GM19438 (cell line): Measurements from ENCODE around the gene RFK.
"Not testable (repeated sequence)": the region's sequence is repeated elsewhere in the genome, so short reads cannot be mapped to it uniquely, and the experiment has no call there.

Source experiments
- ATAC-seq: cut with Tn5 transposase; IDR thresholded peaks from one replicate; pipeline ENCODE4 v1.9.1; 2021; ENCODE audit warnings: low read depth; ENCODE audit not compliant: unreplicated experiment

RFK gene

DNA sequence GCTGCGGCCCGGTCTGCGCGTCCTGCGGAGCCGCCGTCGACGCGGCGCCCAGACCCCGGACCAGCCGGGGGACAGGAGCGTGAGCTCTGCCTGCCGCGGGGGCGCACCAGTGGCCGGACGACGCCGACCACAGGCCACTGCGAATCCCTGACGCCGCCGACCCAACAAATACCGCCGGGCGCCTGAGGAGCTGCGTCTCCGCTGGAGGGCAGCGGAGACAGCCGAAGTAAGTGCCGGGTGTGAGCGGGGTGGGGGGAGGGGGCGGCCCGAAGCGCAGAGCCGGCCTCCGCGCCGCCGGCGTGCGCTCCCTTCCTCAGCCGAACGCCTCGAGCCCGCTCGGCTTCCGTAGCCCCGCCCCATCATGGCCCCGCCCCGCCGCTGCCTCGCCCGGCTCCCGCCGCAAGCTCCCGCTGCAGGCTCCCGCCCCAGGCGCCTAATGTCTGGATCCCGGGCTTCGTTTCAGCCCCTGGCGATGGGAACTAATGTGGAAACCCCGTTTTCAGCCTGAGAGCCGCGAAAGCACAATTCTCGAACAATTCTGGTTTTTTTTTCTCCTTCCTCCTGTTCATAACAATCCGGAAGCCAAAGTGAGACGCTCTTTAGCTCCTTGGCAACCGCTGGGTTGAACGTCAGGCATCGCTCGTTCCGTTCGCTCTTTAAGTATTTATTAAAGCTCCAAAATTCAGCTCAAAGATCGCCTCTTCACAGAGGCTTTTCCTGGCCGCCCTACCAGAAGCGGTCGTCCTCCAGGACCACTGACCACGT, at the start of gene RFK:
TSS of gene RFK (minus strand) at position 232 of the 765 bp plus-strand sequence. CDS start 255 bp downstream, outside the sequence.
- peak; percentile 65 for ATAC-seq

DNA sequence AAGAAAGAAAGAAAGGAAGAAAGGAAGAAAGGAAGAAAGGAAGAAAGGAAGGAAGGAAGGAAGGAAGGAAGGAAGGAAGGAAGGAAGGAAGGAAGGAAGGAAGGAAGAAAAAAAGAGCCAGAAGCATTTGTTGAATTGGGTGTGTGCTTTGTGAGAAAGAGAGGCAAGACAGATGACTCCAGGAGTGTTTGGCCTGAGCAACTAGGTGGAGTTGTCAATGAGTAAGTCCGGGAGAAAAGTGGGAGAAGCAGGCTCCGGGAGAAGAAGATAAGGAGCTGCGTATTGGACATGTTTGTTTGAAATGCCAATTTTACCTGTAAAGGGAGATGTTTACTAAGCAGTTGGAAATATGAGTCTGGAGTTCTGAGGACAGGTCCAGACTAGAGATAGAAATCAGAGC, 49.7 kb upstream of the RFK start:
- no peak for ATAC-seq

DNA sequence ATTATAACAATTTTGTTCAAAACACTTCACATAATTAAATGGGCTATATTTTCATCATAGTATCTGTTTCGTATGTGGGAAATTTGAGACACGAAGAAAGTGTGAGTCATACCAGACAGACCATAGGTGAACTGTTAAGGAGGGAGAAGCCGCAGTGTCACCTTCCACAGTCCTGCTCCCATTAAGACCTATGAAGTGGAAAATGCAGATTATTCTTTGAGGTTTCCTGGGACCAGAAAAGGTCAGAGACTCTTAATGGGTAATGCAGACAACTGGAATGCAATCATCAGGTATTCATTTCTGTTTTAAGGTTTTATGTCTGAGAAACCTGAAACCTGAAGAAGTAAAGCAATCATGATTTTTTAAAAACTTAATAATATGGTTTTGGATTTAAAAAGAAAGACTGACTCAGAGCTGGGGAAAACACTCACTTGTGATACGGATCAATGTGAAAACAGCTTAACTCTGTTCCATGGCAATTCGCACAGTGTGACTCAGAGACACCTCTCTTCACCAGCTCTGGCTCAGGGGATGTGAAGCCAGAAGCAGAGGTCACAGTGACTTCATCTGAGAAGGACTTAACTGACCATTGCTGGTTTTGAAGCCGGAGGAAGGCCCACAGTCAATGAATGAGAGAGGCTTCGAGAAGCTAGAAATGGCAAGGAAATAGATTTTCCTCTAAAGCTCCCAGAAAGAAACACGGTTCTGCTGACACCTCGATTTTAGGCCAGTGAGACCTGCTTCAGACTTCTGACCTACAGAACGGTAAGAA, 47.5 kb upstream of the RFK start:
- ATAC-seq: peak; percentile 55

DNA sequence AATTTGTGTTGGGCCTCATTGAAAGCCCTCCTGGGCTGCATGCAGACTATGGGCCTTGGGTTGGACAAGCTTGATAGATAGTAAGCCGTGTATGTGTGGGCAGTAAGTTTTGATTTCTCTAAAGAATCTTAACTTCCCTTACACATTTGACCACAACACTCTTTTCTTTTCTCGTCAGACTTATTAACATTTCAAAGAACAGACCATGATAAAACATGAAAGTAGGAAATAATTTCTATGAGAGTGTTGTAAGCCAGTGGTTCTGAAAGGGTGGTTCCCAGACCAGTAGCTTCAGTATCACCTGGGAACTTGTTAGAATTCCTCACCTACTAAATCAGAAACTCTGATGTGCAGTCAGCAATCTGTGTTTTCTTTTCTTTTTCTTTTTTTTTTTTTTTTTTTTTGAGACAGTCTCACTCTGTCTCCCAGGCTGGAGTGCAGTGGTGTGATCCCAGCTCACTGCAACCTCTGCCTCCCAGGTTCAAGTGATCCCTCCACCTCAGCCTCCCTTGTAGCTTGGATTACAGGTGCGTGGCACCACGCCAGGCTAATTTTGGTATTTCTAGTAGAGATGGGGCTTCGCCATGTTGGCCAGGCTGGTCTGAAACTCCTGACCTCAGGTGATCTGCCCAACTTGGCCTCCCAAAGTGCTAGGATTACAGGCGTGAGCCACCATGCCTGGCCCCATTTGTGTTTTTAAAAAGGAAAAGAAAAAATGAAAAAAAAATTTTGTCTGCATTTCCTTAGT, 44.8 kb upstream of the RFK start:
- peak; percentile 65 for ATAC-seq

DNA sequence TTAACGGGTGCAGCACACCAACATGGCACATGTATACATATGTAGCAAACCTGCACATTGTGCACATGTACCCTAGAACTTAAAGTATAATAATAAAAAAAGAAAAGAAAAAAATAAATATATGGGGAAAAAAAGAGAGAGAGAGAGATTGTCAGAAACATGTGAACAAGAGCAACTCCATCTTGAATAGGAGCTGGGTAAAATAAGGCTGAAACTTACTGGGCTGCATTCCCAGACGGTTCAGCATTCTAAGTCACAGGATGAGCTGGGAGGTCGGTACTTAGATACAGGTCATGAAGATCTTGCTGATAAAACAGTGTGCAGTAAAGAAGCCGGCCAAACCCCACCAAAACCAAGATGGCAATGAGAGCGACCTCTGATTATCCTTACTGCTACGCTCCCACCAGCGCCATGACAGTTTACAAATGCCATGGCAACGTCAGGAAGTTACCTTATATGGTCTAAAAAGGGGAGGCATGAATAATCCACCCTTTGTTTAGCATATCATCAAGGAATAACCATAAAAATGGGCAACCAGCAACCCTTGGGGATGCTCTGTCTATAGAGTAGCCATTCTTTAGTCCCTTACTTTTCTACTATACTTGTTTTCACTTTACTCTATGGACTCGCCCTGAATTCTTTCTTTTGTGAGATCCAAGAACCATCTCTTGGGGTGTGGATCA, 42.9 kb upstream of the RFK start:
- not testable (repeated sequence) for ATAC-seq

DNA sequence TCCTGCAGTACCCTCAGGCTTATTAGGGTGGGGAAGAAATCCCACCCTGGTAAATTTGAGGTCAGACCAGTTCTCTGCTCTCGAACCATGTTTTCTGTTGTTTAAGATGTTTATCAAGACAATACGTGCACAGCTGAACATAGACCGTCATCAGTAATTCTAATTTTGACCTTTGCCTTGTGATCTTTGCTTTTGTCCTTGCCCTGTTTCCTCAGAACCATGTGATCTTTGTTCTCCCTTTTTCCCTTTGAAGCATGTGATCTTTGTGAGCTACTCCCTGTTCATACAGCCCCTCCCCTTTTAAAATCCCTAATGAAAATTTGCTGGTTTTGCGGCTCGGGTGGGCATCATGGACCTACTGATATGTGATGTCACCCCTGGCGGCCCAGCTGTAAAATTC, 40.7 kb upstream of the RFK start:
- ATAC-seq: not testable (repeated sequence)

DNA sequence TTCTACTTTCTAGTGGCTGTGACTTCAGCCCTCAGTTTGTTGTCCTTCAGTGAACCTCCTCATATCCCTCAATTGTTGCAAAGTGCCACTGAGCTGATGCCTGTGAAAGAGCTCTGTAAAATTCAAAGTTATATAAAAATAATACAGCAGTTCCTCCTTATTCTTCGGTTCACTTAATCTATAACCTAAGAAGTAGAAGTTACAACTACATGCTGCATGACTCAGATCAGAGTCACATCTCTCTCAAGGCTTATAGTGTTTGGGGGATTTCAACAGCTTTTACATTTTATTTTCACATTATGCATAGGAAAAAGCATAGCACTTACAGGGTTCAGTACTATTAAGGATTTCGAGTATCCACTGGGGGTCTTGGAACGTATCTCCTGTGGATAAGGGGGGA, 39.6 kb upstream of the RFK start:
- ATAC-seq: no peak

DNA sequence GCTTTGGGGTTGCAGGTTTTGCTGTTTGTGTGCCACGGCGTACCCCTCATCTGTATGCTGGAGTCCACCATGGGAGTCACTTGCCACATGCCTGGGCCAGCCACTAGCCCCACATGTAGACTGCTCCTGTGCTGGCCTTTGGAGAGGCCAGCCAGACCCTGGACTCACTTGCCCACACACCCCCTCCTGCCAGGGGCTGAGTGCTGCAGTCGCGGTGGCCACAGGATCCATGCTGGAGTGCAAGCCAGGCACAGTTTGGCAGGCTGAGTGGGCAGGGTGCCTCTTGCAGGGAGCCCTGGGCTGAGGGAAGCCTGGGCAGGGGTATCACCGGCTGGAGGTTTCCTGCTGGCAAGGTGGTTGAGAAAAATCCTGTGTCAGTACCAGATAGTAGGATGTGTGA, 39.2 kb upstream of the RFK start:
- no peak for ATAC-seq

DNA sequence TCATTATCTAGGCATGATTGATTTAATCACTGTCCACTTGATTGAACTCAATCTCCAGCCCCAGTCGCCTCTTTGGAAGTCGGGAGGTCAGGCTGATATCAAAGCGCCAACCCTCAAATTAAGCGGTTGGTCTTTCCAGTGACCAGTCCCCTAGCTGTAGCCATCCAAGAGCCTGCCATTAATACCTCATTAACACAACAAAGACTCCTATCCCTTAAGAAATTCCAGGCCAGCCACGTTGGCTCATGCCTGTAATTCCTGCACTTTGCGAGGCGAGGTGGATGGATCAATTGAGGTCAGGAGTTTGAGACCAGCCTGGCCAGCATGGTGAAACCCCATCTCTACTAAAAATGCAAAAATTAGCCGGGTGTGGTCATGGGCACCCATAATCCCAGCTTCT, 37.4 kb upstream of the RFK start:
- no peak for ATAC-seq

DNA sequence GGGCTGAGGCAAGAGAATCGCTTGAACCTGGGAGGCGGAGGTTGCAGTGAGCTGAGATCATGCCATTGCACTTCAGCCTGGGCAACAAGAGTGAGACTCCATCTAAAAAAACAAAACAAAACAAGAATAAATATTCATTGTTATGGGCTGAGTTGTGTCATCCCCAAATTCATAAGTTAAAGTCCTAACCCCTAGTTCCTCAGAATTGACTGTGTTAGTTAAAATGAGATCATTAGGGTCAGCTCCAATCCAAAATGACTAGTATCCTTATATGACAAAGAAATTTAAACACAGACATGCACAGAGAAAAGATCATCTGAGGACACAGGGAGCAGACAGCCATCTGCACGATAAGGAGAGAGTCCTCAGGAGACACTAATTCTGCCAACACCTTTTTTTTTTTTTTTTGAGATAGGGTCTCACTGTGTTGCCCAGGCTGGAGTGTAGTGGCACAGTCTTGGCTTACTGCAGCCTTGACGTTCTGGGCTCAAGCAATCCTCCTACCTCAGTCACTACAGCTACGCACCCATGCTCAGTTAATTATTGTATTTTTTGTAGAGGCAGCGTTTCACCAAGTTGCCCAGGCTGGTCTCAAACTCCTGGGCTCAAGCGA, 32.7 kb upstream of the RFK start:
- ATAC-seq: no peak

DNA sequence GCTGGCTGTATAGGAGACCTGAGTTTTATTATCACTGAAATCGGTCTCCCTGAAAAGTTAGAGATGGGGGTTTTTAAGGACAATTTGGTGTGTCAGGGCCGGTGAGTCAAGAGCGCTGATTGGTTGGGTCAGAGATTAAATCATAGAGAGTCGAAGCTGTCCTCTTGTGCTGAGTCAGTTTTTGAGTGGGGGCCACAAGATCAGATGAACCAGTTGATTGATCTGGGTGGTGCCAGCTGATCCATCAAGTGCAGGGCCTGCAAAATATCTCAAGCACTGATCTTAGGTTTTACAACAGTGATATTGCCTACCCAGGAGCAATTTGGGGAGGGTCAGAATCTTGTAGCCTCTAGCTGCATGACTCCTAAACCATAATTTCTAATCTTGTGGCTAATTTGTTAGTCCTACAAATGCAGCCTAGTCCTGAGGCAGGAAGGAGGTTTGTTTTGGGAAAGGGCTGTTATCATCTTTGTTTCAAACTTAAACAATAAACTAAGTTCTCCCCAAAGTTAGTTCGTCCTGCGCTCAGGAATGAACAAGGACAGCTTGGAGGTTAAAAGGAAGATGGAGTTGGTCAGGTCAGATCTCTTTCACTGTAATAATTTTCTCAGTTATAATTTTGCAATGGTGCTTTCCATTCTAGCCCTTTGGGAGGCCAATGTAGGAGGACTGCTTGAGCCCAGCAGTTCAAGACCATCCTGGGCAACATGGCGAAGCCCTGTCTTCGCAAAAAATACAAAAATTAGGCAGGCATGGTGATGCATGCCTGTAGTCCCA, 31.6 kb upstream of the RFK start:
- no peak for ATAC-seq

DNA sequence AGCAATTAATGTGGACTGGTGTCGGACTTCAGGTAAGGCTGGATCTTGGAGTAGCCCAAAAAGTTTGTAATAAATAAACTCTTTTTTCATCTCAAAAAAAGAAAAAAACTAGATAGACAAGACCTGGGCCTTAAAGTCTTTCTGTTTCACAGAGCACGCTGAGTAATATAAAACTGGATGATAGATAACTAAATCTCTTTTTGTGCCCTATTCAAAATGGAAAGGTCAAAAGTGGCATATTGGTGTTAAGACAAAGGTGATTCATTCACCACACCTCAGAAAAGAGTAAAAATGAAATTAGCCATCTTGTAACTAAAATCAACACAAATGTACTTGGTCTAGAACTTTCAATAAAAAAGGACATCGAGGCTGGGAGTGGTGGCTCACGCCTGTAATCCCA, 30.3 kb upstream of the RFK start:
- no peak for ATAC-seq

DNA sequence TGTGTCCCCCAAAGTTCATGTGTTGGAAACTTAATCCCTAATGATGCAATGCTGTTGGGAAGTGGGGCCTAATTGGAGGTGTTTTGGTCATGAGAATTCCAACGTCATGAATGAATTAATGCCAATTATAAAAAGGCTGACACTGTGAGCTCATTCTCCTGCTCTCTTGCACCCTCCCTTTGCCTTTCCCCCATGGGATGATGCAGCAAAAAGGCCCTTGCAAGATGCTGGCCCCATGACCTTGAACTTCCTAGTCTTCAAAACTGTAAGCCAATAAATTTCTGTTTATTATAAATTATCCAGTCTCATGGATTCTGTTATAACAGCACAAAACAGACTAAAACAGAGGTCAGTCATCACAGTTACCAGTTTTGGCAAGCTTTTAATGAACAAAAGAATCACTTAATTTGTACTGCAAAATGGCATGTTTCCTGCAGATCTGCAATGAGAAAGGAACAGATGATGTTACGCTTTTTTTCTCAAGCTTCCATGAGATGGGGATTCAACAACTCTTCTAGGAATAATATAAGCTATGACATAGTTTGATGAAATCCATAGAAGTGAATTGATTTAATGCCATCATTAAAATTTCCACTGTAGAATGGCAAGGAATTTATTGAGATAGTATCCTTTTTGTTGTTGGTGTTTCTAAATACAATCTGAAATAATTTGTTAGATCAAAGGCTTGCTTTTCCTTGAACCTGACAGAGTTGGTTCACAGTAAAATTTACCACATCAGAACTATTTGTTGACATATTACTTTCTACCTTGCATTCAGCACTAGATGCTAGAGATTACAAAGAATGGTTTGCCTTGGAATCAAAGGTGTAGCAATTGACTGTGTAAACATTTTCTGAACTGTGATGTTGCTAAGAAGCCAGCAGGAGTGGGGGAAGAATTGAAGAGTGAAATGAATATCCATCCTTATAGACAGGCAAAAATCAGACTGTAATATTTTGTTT, 29.3 kb upstream of the RFK start:
- ATAC-seq: no peak

DNA sequence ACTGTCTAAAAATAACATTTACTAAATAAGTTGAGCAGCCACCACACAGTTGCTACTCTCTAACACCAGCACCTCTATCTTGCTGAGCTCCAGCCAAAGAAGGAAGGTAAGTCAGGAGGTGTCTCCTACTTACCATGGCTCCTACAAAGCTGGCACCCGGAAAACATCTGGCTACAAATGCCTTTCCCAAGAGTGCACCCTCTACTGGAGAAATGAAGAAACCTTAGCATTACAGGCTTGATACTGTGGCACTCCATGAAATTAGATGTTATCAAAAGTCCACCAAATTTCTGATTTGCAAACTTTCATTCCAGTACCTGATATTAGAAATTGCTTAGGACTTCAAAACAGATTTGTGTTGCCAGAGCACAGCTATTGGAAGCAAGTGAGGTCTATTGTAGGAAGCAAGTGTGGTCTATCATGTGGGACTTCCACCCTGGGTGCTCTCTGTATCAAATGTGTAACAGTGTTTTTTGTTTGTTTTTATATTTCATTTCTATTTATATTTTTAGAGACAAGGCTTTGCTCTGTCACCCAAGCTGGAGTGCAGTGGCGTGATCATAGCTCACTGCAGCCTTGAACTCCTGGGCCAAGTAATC, 25.7 kb upstream of the RFK start:
- ATAC-seq: no peak

DNA sequence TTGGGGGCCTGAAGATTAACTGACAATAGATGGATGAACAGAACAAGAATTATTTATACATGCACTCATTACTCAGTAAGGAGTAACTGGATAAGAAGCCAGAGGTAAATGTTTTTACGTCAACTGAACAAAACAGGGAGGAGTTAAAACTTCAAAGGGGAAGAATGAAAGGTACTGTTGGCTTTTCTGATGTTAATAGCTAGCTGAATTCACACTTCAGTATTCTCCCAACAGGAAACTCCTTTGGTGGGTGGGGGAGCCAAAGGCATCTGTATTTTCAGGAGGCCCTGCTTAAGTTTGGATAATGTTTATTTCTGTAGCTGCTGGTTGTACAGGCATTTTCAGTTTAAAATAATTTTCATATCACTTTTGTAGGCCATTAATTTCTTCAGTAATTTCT, 23.2 kb upstream of the RFK start:
- no peak for ATAC-seq

DNA sequence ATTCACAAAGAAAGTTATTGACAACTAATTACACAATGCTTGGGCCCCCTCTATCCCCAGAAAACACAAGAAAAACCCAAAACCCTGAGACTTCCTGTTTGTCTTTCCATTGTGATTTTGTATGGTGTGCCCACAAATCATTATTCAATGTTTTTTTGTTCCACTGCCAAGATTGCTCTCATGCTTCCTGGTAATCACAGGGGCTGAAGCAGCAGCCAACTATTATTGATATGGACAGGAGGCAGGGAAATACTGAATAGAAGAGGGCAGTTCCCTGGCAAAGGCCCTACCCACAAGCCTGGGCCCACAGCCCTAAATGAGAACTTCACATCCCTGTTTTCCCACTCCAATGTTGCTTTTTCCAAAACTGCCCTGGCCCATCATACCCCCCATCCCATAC, 21.5 kb upstream of the RFK start:
- no peak for ATAC-seq

DNA sequence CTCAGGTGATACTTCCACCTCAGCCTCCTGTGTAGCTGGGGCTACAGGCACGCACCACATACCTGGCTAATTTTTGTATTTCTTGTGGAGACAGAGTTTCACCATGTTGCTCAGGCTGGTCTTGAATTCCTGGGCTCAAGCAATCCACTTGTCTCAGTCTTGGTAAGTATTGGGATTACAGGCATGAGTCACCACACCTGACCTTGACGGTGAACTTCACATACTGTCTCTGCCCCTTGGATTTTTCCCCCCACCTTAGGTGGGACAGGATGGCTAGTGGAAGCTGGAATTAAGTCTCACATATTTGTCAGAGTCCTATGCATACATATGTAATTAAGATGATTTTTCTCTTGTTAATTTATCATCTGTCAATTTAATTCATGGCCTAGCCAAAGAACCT, 20.9 kb upstream of the RFK start:
- no peak for ATAC-seq

DNA sequence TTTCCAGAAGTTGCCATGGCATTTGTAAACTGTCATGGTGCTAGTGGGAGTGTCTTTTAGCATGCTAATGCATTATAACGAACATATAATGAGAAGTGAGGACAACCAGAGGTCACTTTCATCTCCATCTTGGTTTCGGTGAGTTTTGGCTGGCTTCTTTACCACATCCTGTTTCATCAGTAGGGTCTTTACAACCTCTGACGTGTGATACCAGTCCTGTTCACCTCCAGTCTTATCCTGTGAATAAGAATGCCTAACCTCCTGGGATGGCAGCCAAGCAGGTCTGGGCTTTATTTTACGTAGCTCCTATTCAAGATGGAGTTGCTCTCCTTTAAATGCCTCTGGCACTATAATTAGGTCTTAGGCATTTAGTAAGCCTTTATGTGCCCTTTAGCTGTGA, 20.4 kb upstream of the RFK start:
- ATAC-seq: peak; percentile 89
